ENCODE results near the gene SLC39A11.

- TF ChIP-seq CTCF (conservative IDR thresholded peaks at IDR 0.05; ENCODE audit: low read length) (no peak), EZH2phosphoT487 (IDR thresholded peaks at IDR 0.05; ENCODE audit: borderline replicate concordance, low read depth, low read length) (no peak)
Measured at GRCh38 chr17:72833128-72833765, 259.2 kb downstream of the SLC39A11 start.

Data from OCI-LY7 (cell line).